GM21526 (cell line): ENCODE measurements around the gene WDFY4.

Experiments used
- ATAC-seq: cut with Tn5 transposase; IDR thresholded peaks from one replicate; pipeline ENCODE4 v1.9.1; 2021; ENCODE audit warnings: moderate library complexity; ENCODE audit not compliant: unreplicated experiment, low FRiP score

WDFY4 gene

GRCh38 chr10:48704156-48704555, 19.5 kb downstream of the WDFY4 start:
- no peak for ATAC-seq

DNA sequence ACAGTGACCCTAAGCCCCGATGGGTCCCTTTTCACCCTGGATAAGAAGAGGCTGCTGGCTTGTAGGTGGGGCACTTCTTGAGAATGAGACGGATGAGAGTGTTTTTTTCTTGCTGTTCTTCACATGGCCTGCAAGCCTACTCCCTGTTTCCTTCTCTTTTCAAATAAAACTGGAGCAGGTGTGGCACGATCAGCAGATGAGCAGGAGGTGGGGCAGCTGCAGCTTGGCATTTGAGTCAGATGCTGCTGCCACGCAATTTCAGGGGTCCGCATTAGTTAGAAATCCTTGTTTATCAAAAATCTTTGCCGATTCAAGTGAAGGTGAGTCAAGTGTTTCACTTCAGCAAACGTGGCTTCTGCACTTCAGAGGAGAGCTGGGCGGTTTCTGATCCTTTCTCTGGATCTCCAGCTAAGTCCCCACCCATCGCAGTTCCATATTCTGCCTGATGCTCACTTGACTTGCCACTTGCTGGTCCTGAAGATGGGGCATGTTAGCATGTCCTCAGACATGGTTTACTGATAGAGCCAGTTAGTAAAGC, 20.8 kb downstream of the WDFY4 start:
- ATAC-seq, result no peak

DNA sequence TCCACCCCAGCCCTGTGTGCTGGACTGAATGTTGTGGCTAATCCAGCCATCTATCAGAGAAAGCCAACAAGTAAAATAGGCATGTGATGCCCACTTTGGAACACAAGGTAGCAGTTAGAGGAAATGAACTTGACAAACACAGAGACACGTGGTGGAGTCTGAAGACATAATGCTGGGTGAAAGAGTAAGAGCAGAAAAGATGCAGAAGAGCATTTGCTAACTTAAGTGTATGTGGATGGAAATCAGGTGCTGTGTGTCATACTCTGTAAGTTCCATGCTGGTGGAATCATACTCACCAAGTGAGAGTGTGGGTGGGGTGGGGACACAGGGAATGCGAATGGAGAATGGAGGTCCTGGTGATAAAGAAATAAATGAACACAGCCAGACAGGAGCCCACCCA, 22.8 kb downstream of the WDFY4 start:
- no peak for ATAC-seq

DNA sequence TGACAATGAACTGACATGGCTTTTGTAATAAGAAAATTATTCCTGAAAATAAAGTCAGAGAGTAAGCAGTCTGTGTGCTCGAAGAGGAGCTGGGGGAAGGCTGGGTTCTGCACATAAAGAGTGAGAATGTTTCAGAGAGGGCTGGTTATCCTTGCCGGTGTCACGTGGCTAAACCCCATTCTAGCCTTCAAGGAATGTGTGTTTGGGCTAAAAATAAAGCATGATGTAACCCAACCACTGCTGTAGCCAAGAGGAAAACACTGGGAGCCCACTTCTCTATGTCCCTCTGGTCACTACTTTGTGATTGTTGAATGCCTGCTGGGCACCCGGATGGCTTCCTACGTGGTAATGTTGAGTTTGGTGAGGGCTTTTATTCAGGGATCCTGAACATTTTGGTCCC, 23.5 kb downstream of the WDFY4 start:
- no peak for ATAC-seq

- ATAC-seq, result no peak
Observed at GRCh38 chr10:48710647-48711275, 26.1 kb downstream of the WDFY4 start.

GRCh38 chr10:48711830-48712229, 27.2 kb downstream of the WDFY4 start:
- ATAC-seq, result no peak

DNA sequence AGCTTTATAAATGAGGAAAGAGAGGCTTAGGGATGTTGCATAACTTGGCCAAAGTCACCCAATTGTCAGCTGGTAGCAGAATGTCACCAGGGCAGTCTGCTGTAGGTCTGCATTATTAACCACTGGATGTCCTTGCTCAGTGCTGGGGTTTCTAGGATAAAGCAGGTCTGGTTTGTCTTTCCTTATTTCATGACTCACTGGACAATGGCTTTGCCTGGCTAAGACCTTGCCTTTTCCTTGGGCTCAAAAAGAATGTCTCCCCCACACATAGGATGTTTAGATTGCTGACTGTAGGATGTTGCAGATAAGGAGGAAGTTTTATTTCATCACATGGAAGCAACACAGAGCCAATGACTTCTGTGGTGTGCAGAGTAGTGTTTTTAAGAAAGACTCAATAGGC, 29.4 kb downstream of the WDFY4 start:
- ATAC-seq, result no peak

GRCh38 chr10:48716416-48716815, 31.7 kb downstream of the WDFY4 start:
- ATAC-seq, result no peak

DNA sequence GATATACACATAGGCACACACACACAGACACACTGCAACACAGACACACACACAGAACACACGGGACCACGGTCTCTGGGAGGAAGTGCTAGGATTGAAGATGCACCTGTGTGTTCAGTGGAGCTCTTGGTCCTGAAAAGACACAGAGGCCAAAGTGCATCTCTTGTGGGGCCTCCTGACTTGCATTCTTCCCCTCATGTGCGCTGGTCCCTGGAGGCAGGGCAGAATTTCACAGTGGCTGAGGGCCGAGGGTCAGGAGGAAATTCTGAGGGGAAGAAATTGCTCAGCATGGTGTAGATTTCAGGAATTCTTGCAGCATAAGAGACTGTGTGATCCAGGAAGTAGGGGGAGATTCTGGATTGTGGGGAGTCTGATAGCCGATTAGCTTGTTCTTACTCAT, 35.9 kb downstream of the WDFY4 start:
- no peak for ATAC-seq

- ATAC-seq, result no peak
Observed at GRCh38 chr10:48722153-48723145, 37.8 kb downstream of the WDFY4 start.

DNA sequence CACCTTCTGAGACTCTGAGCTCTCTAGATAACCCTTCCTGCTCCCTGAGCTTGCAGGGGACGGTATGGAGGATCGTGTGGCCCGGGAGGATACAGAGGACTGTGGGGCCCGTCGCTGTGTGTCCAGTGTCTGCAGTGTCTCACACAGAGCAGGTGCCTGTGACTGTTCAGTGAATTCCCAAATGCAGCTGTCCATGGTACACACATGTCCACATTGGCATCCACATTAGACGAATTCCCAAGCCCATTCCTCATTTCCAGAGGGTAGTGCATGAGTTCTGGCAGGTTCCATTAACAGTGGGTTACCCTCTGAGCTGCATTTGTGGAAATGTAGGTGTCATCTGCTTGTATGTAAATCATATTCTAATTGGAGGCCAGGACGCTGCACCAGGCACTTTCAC, 39.5 kb downstream of the WDFY4 start:
- ATAC-seq, result no peak

DNA sequence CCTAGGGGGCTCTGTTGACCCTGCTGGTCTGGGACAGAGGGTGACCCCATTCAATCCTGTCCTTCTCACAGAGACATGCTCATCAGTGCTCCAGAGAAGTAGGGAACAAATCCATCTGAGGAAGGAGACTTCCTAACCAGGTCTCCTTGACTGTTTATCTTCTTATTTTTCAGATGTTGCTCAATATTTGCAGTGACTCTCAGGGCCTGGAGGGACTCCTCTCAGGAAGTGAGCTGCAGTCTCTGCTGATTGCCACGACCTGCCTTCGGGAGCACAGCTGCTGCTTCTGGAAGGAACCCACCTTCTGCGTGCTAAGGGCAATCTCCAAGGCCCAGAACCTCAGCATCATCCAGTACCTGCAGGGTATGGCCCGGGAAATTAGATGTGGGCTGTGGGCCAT, 41.0 kb downstream of the WDFY4 start:
- no peak for ATAC-seq

- no peak for ATAC-seq
Observed at GRCh38 chr10:48727866-48728265, 43.2 kb downstream of the WDFY4 start.

DNA sequence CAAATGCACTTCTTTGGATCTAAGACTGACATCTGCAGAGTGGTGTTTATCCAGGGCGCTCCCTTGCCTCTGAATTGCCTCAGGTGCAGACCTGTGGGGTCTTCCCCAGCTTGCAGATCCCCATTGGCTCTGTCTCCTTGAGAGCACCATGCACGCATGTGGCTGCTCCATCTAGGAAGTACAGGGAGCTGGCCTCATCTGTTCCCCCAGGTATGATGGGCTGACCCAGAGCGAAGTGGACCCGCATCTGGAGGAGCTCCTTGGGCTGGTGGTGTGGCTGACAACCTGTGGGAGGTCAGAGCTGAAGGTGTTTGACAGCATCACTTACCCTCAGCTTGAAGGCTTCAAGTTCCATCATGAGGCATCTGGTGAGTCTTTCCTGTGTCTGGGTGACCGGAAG, 44.5 kb downstream of the WDFY4 start:
- ATAC-seq, result no peak

- ATAC-seq, result no peak
Observed at GRCh38 chr10:48729941-48730457, 45.3 kb downstream of the WDFY4 start.

DNA sequence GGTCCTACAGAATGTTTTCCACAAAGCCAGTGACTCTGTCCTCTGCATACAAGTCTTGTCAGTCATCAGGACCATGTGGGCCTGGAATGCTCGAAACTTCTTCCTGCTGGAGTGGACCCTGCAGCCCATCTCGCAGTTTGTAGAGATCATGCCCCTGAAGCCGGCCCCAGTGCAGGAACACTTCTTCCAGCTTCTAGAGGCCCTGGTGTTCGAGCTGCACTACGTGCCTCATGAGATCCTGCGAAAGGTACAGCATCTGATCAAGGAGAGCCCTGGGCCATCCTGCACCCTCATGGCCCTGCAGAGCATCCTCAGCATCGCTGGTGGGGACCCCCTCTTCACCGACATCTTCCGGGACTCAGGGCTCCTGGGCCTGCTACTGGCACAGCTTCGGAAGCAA, 46.5 kb downstream of the WDFY4 start:
- ATAC-seq, result no peak

DNA sequence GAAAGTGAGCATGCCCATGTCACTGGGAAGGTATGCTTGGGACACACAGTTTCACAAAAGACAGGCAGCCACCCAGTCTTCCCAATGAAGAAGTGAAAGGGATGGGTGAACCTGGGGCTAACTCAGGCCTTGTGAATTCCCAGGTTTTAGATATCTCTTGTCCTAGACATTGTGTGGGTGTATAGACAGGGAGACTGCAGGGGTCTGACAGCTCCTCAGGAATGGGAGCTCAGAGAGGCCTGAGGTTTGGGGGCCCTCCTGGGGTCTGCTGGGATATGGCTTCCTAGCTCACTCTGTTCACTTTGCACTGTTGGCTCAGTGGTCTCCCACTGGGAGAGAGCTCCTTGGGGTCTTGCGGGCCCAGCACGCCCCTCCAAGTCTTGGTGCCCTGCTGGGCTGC, 47.0 kb downstream of the WDFY4 start:
- ATAC-seq, result no peak

- no peak for ATAC-seq
Observed at GRCh38 chr10:48733329-48733728, 48.7 kb downstream of the WDFY4 start.

- ATAC-seq, result no peak
Observed at GRCh38 chr10:48735836-48736390, 51.2 kb downstream of the WDFY4 start.

GRCh38 chr10:48736596-48736995, 51.9 kb downstream of the WDFY4 start:
- no peak for ATAC-seq

DNA sequence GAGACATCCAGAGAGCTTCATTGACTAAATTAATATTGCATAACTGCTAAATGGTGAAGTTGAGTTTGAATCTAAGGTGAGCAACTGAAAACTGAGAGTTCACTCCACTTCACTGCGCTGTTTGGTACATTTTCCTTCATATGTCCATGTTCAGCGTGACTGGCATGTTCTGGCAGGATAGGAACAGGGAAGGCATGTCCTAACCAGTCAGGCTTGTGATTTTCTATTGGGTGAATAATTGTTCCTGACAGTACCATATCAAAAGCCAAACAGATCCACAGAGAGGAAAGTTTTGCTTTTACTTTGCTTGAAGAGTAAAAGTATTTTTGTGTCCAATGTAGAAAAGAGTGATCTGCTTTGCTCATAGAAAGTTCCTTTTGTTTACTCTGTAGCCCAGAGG, 53.2 kb downstream of the WDFY4 start:
- no peak for ATAC-seq
